A549 (cell line): ENCODE data around the gene COX5A. TPM values are rescaled to one million over a fixed set of nuclear protein-coding genes. Genes with fewer than 3 reads are reported as not detected.
A peak's percentile ranks its signal among the peaks of the same experiment; 100 is the strongest.

ENCODE experiments used
- ATAC-seq, 2 experiments: fragments of 200-7000 bp in 1 of 2; fragments of >200 bp in 1 of 2; cut with Nextera tagmentation in 1 of 2; cut with Tn5 transposase in 1 of 2; 3 replicates each; pipeline versions ENCODE4 v1.8.0 to v1.9.1; 2018 to 2020; ENCODE audit warnings: mild to moderate bottlenecking in 1 of 2, moderate library complexity in 1 of 2
- CTCF ChIA-PET: fragments of 300-600 bp; sonication (Branson Sonifier 250); formaldehyde crosslinking; extraction: SDS; loops from one replicate; lab custom pipeline; 2021; ENCODE audit warnings: antibody characterized with exemption, inconsistent platforms; lab: Yijun Ruan, JAX
- POLR2A ChIA-PET: fragments of 350-600 bp; formaldehyde crosslinking; extraction: SDS; loops from one replicate; lab custom pipeline; 2021; ENCODE audit warnings: antibody characterized with exemption, inconsistent platforms; lab: Yijun Ruan, JAX
- DNase-seq, 2 experiments: peaks; one replicate each; pipeline versions ENCODE4 v3.0.0 to v3.0.0-alpha.2; 2011 to 2016; ENCODE audit warnings: low read depth in 1 of 2, low spot score in 1 of 2
- FAIRE-seq: peaks from 2 replicates; lab custom pipeline; 2011; peaks lifted over from hg19 to GRCh38; lab: Jason Lieb, UNC
- H3K27ac ChIP-seq, 2 experiments: fragments of >200 bp; sonication (Bioruptor Twin); formaldehyde crosslinking; 3 replicates each; pipeline ENCODE4 v1.5.1; 2016 to 2017
- H3K4me1 ChIP-seq: fragments of >200 bp; sonication (Bioruptor Twin); formaldehyde crosslinking; 3 replicates; pipeline ENCODE4 v1.6.1; 2016
- H3K4me2 ChIP-seq: fragments of >200 bp; sonication (Bioruptor Twin); formaldehyde crosslinking; 3 replicates; pipeline ENCODE4 v1.6.1; 2016
- H3K4me3 ChIP-seq: fragments of >200 bp; sonication (Bioruptor Twin); formaldehyde crosslinking; 3 replicates; pipeline ENCODE4 v1.5.1; 2016
- H3K9me3 ChIP-seq: fragments of >200 bp; sonication (Bioruptor Twin); formaldehyde crosslinking; 3 replicates; pipeline ENCODE4 v1.6.1; 2016
- ATOH8 ChIP-seq: fragments of 250-450 bp; sonication (Bioruptor Pico); IDR thresholded peaks from 2 replicates; pipeline ENCODE4 v1.5.0; 2020; ENCODE audit warnings: low read depth, mild to moderate bottlenecking, moderate library complexity
- BHLHE40 ChIP-seq: IDR thresholded peaks from 2 replicates; pipeline ENCODE4 v1.6.1; 2012; ENCODE audit warnings: low read depth, low read length, inconsistent platforms
- CEBPB ChIP-seq, 2 experiments: fragments of >200 bp in 1 of 2; sonication (Bioruptor Twin) in 1 of 2; formaldehyde crosslinking in 1 of 2; IDR thresholded peaks; 2 replicates each; pipeline ENCODE4 v1.6.1; 2012 to 2016
- CTCF ChIP-seq: fragments of >200 bp; sonication (Bioruptor Twin); formaldehyde crosslinking; IDR thresholded peaks from 3 replicates; pipeline ENCODE4 v1.5.1; 2016
- E2F6 ChIP-seq: IDR thresholded peaks from 2 replicates; pipeline ENCODE4 v1.6.1; 2012; ENCODE audit warnings: low read depth, borderline replicate concordance
- FOSL2 ChIP-seq, 2 experiments: fragments of 450-650 bp in 1 of 2; fragments of >200 bp in 1 of 2; sonication (Bioruptor Twin) in 1 of 2; formaldehyde crosslinking; IDR thresholded peaks; 2 replicates each; pipeline versions ENCODE4 v1.5.0 to v1.6.1; 2016 to 2020; ENCODE audit warnings: mild to moderate bottlenecking in 1 of 2, moderate library complexity in 1 of 2
- GATA3 ChIP-seq: IDR thresholded peaks from 2 replicates; pipeline ENCODE4 v1.6.1; 2012; ENCODE audit warnings: borderline replicate concordance
- JUN ChIP-seq, 2 experiments: fragments of >200 bp; sonication (Bioruptor Twin); formaldehyde crosslinking; IDR thresholded peaks; 2 replicates in 1 of 2; 3 replicates in 1 of 2; pipeline ENCODE4 v1.6.1; 2016 to 2017
- MAX ChIP-seq: IDR thresholded peaks from 2 replicates; pipeline ENCODE4 v1.6.1; 2012
- MYC ChIP-seq: IDR thresholded peaks from 2 replicates; pipeline ENCODE4 v1.6.1; 2012; ENCODE audit warnings: mild to moderate bottlenecking, inconsistent platforms, low read length, improper control_type of control experiment, borderline replicate concordance
- NR3C1 ChIP-seq: fragments of >200 bp; sonication (Bioruptor Twin); formaldehyde crosslinking; IDR thresholded peaks from 3 replicates; pipeline ENCODE4 v1.6.1; 2017
- POLR2A ChIP-seq: IDR thresholded peaks from 2 replicates; pipeline ENCODE4 v1.6.1; 2012; ENCODE audit warnings: mild to moderate bottlenecking, low read length
- RAD21 ChIP-seq, 2 experiments: fragments of >200 bp in 1 of 2; sonication (Bioruptor Twin) in 1 of 2; formaldehyde crosslinking in 1 of 2; IDR thresholded peaks in 1 of 2; conservative IDR thresholded peaks in 1 of 2; 2 replicates in 1 of 2; 3 replicates in 1 of 2; pipeline ENCODE4 v1.6.1; 2012 to 2018; ENCODE audit warnings: inconsistent platforms in 1 of 2
- RARB ChIP-seq: fragments of 250-450 bp; sonication (Bioruptor Pico); IDR thresholded peaks from 2 replicates; pipeline ENCODE4 v1.8.0; 2021; ENCODE audit warnings: mild to moderate bottlenecking, moderate library complexity
- RFX5 ChIP-seq: fragments of 450-650 bp; IDR thresholded peaks from 2 replicates; pipeline ENCODE4 v1.7.1; 2014; ENCODE audit warnings: antibody characterized with exemption, mild to moderate bottlenecking, moderate library complexity
- RNF2 ChIP-seq: fragments of 200-600 bp; sonication (generic); IDR thresholded peaks from 2 replicates; pipeline ENCODE4 v1.6.1; 2016; ENCODE audit warnings: low read depth, mild to moderate bottlenecking, antibody characterized with exemption, moderate library complexity, borderline replicate concordance
- SMC3 ChIP-seq: fragments of >200 bp; sonication (Bioruptor Twin); formaldehyde crosslinking; IDR thresholded peaks from 3 replicates; pipeline ENCODE4 v1.6.1; 2018; ENCODE audit warnings: inconsistent platforms
- TFCP2L1 ChIP-seq: fragments of 250-450 bp; sonication (Bioruptor Pico); IDR thresholded peaks from 2 replicates; pipeline ENCODE4 v1.5.0; 2021; ENCODE audit warnings: mild to moderate bottlenecking
- ZFP36 ChIP-seq: fragments of 450-650 bp; IDR thresholded peaks from 2 replicates; pipeline ENCODE4 v1.6.1; 2014; ENCODE audit warnings: borderline replicate concordance; ENCODE audit not compliant: partially characterized antibody
- ZNF302 ChIP-seq: fragments of 250-450 bp; sonication (Bioruptor Pico); IDR thresholded peaks from 2 replicates; pipeline ENCODE4 v1.9.0; 2021; ENCODE audit warnings: inconsistent platforms, mild to moderate bottlenecking, moderate library complexity
- ZSCAN20 ChIP-seq: fragments of 250-450 bp; sonication (Bioruptor Pico); IDR thresholded peaks from 2 replicates; pipeline ENCODE4 v1.8.0; 2022; ENCODE audit warnings: mild to moderate bottlenecking, moderate library complexity
- WGBS: methylation state at CpG from one replicate; pipeline ENCODE4 v1.1.6; 2017; ENCODE audit errors: missing lambda C conversion rate; 5-methylcytosine and 5-hydroxymethylcytosine counted together
- polyA plus RNA-seq, 4 experiments: library from polyadenylated mRNA; depleted of rRNA in 3 of 4; stranded (reverse); fragments of >200 nt; fragmentation: RNase III in 1 of 4; extraction: RNeasy Plus Mini Kit Qiagen cat#74134 plus additional on column Dnase treatment in 1 of 4; gene quantifications; 2 replicates in 3 of 4; 3 replicates in 1 of 4; pipeline ENCODE4 v1.2.3, GENCODE V29; 2011 to 2017

Gene COX5A
- polyA plus RNA-seq, 2 of the 4 experiments (the other 2 are of a cell fraction): 328 to 478 TPM

- POLR2A ChIA-PET: interaction anchor here (0.9 to 2.2 kb wide), 2 partner anchors 12 to 44 kb away, joined by 3 to 16 read pairs; partner anchors contain the start of genes COX5A and FAM219B
- CTCF ChIA-PET: interaction anchor here (0.5 to 10.3 kb wide), 59 partner anchors 9 to 397 kb away, joined by 3 to 107 read pairs (median 5); partner anchors contain the start of genes COX5A, FAM219B, NEIL1 and RPP25
- DNase-seq (peak; percentile 83 to 90), FAIRE-seq (peak; percentile 96), ATAC-seq (peak; percentile 71 to 85)
- TF ChIP-seq SMC3: peak; percentile 83
- peak; percentile 99 for TF ChIP-seq CTCF
- TF ChIP-seq RAD21 (conservative IDR thresholded peaks at IDR 0.05 in 1 of 2, IDR thresholded peaks at IDR 0.05 in 1 of 2): peak; percentile 96 to 99
- no peak for TF ChIP-seq NR3C1
- TF ChIP-seq CEBPB (IDR thresholded peaks at IDR 0.05): peak; percentile 72 to 93
- Histone ChIP-seq H3K4me1 (peaks cover 20% of the 10 kb centered on the region; the same call in 2 of the 3 replicates), H3K4me2 (no peak overlapping the region), H3K27ac (no peak overlapping the region), H3K9me3 (no peaks in the 10 kb centered on the region), H3K4me3 (no peak overlapping the region)
- 53% methylated on average over 7 of the region's 7 CpGs for WGBS
Measured at GRCh38 chr15:74950078-74950908, 12.4 kb upstream of the COX5A start.

DNA sequence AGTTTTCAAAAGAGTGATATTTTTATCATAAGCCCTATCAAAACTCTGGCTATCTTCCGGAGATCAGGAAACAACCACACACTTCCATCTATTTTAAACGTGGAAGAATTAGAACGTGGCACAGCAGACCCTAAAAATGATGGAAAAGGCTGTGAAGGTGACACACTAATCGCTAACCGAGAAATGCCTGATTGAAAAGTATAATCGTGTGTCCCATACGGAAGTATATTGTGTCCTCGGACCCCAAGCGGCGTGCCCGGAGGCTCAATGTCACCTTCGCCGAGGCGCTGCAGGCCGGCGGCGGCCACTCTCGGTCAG, 642 bp downstream of the COX5A start:
- no peaks in the 10 kb centered on the region for H3K9me3 ChIP-seq
- WGBS: 2% methylated on average over 18 of the region's 18 CpGs
- ATAC-seq (no peak; a peak in 1 of 6 replicates), FAIRE-seq (no peak), DNase-seq (no peak)
- CTCF ChIA-PET: interaction anchor here (2.0 kb wide), 1 partner anchor 13 kb away, joined by 21 read pairs; no protein-coding TSS in a partner anchor
- H3K4me1 ChIP-seq: peaks cover 9% of the 10 kb centered on the region; the same call in 1 of the 3 replicates
- TF ChIP-seq JUN (IDR thresholded peaks at IDR 0.05) (no peak), ZSCAN20 (no peak), CTCF (no peak), MAX (no peak), RFX5 (no peak), BHLHE40 (no peak), ATOH8 (no peak), RARB (CRISPR knock-in tag) (no peak), FOSL2 (IDR thresholded peaks at IDR 0.05) (no peak), FOSL2 (CRISPR knock-in tag; IDR thresholded peaks at IDR 0.05) (no peak), RNF2 (no peak), POLR2A (no peak), ZNF302 (CRISPR knock-in tag) (no peak), GATA3 (no peak), ZFP36 (no peak), E2F6 (no peak; the same call in 1 of the 2 replicates), TFCP2L1 (CRISPR knock-in tag) (no peak), MYC (no peak), CEBPB (IDR thresholded peaks at IDR 0.05) (no peak)
- H3K27ac ChIP-seq: peak overlapping the region; percentile 88 to 95
- peak overlapping the region; percentile 65 for H3K4me3 ChIP-seq
- POLR2A ChIA-PET: interaction anchor here (0.9 to 1.6 kb wide), 7 partner anchors 10 to 86 kb away, joined by 3 to 24 read pairs (median 5); partner anchors contain the start of genes PPCDC and RPP25
- peak overlapping the region; percentile 77 for H3K4me2 ChIP-seq
